HG03039 (cell line): ENCODE data around the gene FXR1.
"Not testable (repeated sequence)": the region's sequence is repeated elsewhere in the genome, so short reads cannot be mapped to it uniquely, and the experiment has no call there.

ENCODE experiments used
- ATAC-seq: cut with Tn5 transposase; IDR thresholded peaks from one replicate; pipeline ENCODE4 v1.9.1; 2021; ENCODE audit warnings: mild to moderate bottlenecking, moderate library complexity; ENCODE audit not compliant: unreplicated experiment

FXR1 gene

GRCh38 chr3:181003469-181003868 lies 91.0 kb downstream of the FXR1 start:
- not testable (repeated sequence) for ATAC-seq

DNA sequence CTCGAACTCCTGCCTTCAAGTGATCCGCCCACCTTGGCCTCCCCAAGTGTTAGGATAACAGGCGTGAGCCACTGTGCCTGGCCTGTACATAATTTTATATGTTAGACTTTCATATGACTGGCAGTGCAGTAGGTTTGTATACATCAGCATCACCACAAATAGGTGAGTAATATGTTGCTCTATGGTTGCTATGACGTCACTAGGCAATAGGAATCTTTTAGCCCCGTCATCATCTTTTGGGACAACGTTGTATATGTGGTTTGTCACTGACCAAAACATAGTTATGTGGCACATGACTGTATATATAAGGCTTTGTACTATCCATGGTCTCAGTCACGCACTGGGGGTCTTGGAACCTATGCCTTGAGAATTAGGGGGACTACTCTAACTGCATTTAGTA lies 94.1 kb downstream of the FXR1 start:
- ATAC-seq: no peak

GRCh38 chr3:181007262-181007661 lies 94.8 kb downstream of the FXR1 start:
- no peak for ATAC-seq

- ATAC-seq: no peak
Observed at GRCh38 chr3:181008796-181009195, 96.3 kb downstream of the FXR1 start.

GRCh38 chr3:181009225-181009624 lies 96.8 kb downstream of the FXR1 start:
- ATAC-seq: no peak

- ATAC-seq: no peak
Observed at GRCh38 chr3:181017690-181018089, 105.2 kb downstream of the FXR1 start.

DNA sequence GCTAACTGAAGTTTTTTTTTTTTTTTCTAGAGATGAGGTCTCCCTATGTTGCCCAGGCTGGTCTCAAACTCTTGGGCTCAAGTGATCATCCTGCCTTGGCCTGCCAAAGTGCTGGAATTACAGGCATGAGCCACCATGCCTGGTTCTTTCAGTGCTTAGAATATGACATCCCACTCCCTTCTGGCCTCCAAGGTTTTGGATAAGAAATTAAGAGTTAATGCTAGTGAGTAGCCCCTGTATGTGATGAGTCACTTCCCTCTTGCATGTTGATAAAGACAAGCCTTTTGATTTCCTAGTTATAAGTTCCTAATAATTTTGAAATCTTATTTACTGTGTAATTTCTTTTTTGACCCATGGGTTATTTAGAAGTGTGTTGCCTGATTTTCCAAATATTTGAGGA lies 112.7 kb downstream of the FXR1 start:
- ATAC-seq: no peak

DNA sequence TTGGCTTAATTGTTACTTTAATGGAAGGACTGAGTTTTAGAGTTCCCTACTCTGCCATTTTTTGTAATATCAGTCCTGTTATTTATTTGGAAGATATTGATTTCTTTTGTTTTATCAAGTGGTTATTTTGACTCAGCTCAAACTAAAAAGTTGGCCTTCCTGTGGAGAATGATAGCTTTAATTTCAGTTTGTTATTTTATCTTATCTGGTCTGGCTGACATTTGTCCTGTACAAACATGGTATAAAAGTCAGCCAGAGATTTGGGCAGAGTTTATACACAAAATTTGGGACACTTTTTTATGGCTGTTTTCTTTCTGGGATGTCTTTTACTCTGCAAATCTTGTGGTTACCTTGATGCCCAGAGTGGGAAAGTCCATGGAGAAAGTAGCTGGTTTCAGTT lies 118.5 kb downstream of the FXR1 start:
- no peak for ATAC-seq
